Endothelial cell of hepatic sinusoid (primary cell): Measurements from ENCODE around the gene CKAP2L.

Experiments used
- in situ Hi-C: cut with HindIII; loops from 2 replicates; pipeline ENCODE4 v1.10.0; 2017; ENCODE audit warnings: low sequenced_read_pairs

CKAP2L gene

GRCh38 chr2:112767693-112768330 is 3.4 kb upstream of the CKAP2L start:
- in situ Hi-C loops = loop anchor here (10.0 kb wide), 1 partner anchor 167 kb away; no protein-coding TSS in a partner anchor

GRCh38 chr2:112765251-112765650 is 842 bp upstream of the CKAP2L start:
- in situ Hi-C loops = loop anchor here (10.0 kb wide), 1 partner anchor 170 kb away; no protein-coding TSS in a partner anchor

- in situ Hi-C loops = loop anchor here (10.0 kb wide), 1 partner anchor 173 kb away; no protein-coding TSS in a partner anchor
Measured at GRCh38 chr2:112762276-112762675, 2.1 kb downstream of the CKAP2L start.

GRCh38 chr2:112760149-112760548 is 4.3 kb downstream of the CKAP2L start:
- in situ Hi-C loops = loop anchor here (10.0 kb wide), 1 partner anchor 175 kb away; no protein-coding TSS in a partner anchor

GRCh38 chr2:112758711-112759110 is 5.7 kb downstream of the CKAP2L start:
- in situ Hi-C loops = no loop called here

- in situ Hi-C loops = no loop called here
Measured at GRCh38 chr2:112757265-112757664, 7.1 kb downstream of the CKAP2L start.

- in situ Hi-C loops = no loop called here
Measured at GRCh38 chr2:112756207-112756606, 8.2 kb downstream of the CKAP2L start.

GRCh38 chr2:112755444-112755843 is 9.0 kb downstream of the CKAP2L start:
- in situ Hi-C loops = no loop called here

GRCh38 chr2:112754564-112754963 is 9.8 kb downstream of the CKAP2L start:
- in situ Hi-C loops = no loop called here

GRCh38 chr2:112752667-112753066 is 11.7 kb downstream of the CKAP2L start:
- in situ Hi-C loops = no loop called here

- in situ Hi-C loops = no loop called here
Measured at GRCh38 chr2:112751451-112752197, 12.8 kb downstream of the CKAP2L start.

- in situ Hi-C loops = no loop called here
Measured at GRCh38 chr2:112750560-112750843, 13.9 kb downstream of the CKAP2L start.

- in situ Hi-C loops = no loop called here
Measured at GRCh38 chr2:112749755-112750559, 14.5 kb downstream of the CKAP2L start.

GRCh38 chr2:112740527-112740926 is 23.9 kb downstream of the CKAP2L start:
- in situ Hi-C loops = loop anchor here (5.0 kb wide), 1 partner anchor 97 kb away; the partner anchor contains the start of gene IL1B

GRCh38 chr2:112737542-112738232 is 26.7 kb downstream of the CKAP2L start:
- in situ Hi-C loops = no loop called here

- in situ Hi-C loops = no loop called here
Measured at GRCh38 chr2:112733871-112734270, 30.5 kb downstream of the CKAP2L start.

- in situ Hi-C loops = no loop called here
Measured at GRCh38 chr2:112733456-112733855, 31.0 kb downstream of the CKAP2L start.

- in situ Hi-C loops = no loop called here
Measured at GRCh38 chr2:112731479-112731878, 32.9 kb downstream of the CKAP2L start.

GRCh38 chr2:112730791-112731190 is 33.6 kb downstream of the CKAP2L start:
- in situ Hi-C loops = no loop called here

GRCh38 chr2:112730216-112730615 is 34.2 kb downstream of the CKAP2L start:
- in situ Hi-C loops = no loop called here
